Activated CD8-positive, alpha-beta memory T cell treated with anti-CD3 and anti-CD28 coated beads, Interleukin-2, amount 10 ng/mL, durations not matched to agents 7 days and 5 days (primary cell): ENCODE data around the gene SGK2. TPM values are rescaled to one million over a fixed set of nuclear protein-coding genes. Genes with fewer than 3 reads are reported as not detected.

ENCODE experiments used
- ATAC-seq: fragments of 150-1000 bp; cut with Tn5 transposase; one replicate; pipeline ENCODE4 v1.10.0; 2021; ENCODE audit warnings: moderate library complexity
- CTCF ChIA-PET: fragments of 350-600 bp; sonication (Branson Sonifier 250); formaldehyde crosslinking; loops from one replicate; lab custom pipeline; 2021; ENCODE audit warnings: antibody characterized with exemption; lab: Charles Lee
- DNase-seq: peaks from one replicate; pipeline ENCODE4 v3.0.0-alpha.2; 2020
- H3K27ac Mint-ChIP-seq: one replicate; pipeline ENCODE4 v1.8.0; 2021; ENCODE audit warnings: mild to moderate bottlenecking, mixed read lengths
- H3K27me3 Mint-ChIP-seq: one replicate; pipeline ENCODE4 v1.8.0; 2021; ENCODE audit warnings: mixed read lengths
- H3K36me3 Mint-ChIP-seq: one replicate; pipeline ENCODE4 v1.8.0; 2021; ENCODE audit warnings: mild to moderate bottlenecking, mixed read lengths
- H3K4me1 Mint-ChIP-seq: one replicate; pipeline ENCODE4 v1.8.0; 2021; ENCODE audit warnings: mixed read lengths
- H3K4me3 Mint-ChIP-seq: one replicate; pipeline ENCODE4 v1.8.0; 2021; ENCODE audit warnings: mild to moderate bottlenecking, moderate library complexity, mixed read lengths
- H3K9me3 Mint-ChIP-seq: one replicate; pipeline ENCODE4 v1.8.0; 2022; ENCODE audit warnings: low read depth, mixed read lengths
- total RNA-seq, 2 experiments: library from RNA; stranded (reverse); gene quantifications; one replicate each; pipeline ENCODE4 v1.2.3, GENCODE V29; 2021

SGK2 gene
- total RNA-seq, result under 1 TPM in 1 of 2 experiments, not detected in 1; 0.26 TPM

DNA sequence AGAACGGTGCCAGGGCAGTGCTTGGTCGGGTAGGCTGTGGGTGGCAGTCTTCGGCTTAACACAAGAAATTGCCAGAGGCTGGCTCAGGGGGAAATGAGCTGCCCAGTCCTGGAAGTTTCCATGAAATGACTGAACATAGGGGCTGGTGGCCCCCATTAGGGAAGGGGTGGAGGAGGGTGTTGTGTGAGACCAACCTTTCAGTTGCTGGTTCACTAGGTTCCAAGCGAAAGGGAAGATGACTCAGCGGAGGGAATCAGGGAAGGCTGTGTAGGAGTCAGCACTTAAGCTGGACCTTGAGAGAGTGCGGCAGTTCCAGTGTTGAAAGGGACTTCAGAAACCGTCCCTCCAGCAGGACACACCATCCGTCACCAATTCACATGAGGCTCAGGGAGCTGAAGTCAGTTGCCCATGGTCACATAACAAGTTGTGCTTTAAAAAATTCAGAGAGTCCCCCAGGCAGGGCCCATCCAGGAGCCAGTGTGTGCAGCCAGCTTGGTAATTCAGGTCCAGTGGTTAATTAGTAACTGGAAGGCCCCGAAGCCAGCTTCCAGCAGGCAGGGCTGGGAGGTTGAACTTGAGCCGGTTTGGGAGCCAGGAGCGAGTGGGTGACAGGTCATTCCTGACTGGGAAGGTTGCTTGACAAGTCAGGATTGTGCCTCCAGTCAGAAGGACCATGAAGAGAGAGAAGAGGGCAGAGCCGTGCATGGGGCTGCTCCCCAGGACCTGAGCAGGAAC lies at the start of gene SGK2:
TSS of gene SGK2 (plus strand) at position 616 of the 735 bp plus-strand sequence. CDS start 7,469 bp downstream, outside the sequence.
- no peak within 1 kb of the TSS for H3K27ac Mint-ChIP-seq
- CTCF ChIA-PET, result interaction anchor here (1.1 kb wide), 1 partner anchor 20 kb away, joined by 4 read pairs; no protein-coding TSS in a partner anchor
- H3K9me3 Mint-ChIP-seq, result no peaks in the 10 kb centered on the region
- H3K4me3 Mint-ChIP-seq, result no peak within 1 kb of the TSS
- H3K27me3 Mint-ChIP-seq, result no peaks in the 10 kb centered on the region
- no peaks in the 10 kb centered on the region for H3K4me1 Mint-ChIP-seq
- DNase-seq (no peak), ATAC-seq (no peak)
- H3K36me3 Mint-ChIP-seq, result no peaks in the 10 kb centered on the region

DNA sequence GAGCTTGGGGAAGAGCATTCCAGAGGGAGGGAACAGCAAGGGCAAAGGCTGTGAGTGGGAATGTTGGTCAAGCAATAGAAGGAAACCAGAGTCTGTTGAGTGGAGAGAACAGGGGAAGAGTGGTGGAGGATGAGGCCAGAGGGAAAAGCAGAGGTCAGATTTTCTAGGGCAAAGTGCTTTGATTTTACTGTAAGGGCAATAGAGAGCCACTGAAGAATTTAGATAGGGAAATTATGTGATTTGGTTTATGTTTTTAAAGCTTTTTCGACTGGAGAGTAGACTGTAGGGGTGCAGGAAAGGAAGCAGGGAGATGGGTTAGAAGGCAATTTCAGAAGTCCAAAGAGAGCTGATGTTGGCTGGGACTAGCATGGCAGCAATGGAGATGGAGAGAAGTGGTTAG lies 46.9 kb upstream of the SGK2 start:
- CTCF ChIA-PET, result interaction anchor here (0.9 kb wide), 1 partner anchor 26 kb away, joined by 3 read pairs; no protein-coding TSS in a partner anchor
- Mint-ChIP-seq H3K9me3 (no peaks in the 10 kb centered on the region), H3K4me1 (peaks cover 10% of the 10 kb centered on the region), H3K4me3 (no peak overlapping the region), H3K27me3 (peaks cover 20% of the 10 kb centered on the region), H3K27ac (no peak overlapping the region), H3K36me3 (no peaks in the 10 kb centered on the region)
- ATAC-seq, result no peak
- no peak for DNase-seq

DNA sequence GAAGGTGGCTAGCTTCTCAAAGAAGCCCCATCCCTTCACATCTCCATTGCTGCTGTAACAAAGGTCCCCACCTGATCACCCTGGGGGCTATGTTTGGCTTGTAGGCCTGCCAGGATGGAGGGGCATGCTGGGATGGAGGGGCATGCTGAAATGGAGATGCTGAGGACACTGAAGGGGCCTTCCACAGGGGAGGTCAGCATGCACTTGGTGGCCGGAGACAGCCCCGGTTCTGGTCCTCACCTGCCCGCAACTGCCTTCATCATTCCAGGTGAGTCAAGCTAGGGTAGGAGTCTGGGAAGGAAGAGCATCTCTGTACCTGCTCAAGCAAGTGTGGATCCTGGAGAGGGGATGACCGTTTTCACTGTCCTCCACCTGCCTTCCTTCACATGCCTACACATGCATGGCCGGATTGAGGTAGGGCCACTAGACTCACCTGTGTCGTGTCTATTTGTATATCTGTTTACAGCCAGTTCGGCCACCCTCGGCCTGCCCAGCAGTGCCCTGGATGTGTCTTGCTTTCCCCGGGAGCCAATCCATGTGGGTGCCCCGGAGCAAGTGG lies 45.4 kb upstream of the SGK2 start:
- no peak for DNase-seq
- Mint-ChIP-seq H3K9me3 (no peaks in the 10 kb centered on the region), H3K36me3 (no peaks in the 10 kb centered on the region), H3K27me3 (peaks cover 11% of the 10 kb centered on the region), H3K4me3 (peak overlapping the region; percentile 89), H3K27ac (peak overlapping the region; percentile 27), H3K4me1 (peaks cover 8% of the 10 kb centered on the region)
- ATAC-seq, result no peak
- CTCF ChIA-PET, result no interaction called here

DNA sequence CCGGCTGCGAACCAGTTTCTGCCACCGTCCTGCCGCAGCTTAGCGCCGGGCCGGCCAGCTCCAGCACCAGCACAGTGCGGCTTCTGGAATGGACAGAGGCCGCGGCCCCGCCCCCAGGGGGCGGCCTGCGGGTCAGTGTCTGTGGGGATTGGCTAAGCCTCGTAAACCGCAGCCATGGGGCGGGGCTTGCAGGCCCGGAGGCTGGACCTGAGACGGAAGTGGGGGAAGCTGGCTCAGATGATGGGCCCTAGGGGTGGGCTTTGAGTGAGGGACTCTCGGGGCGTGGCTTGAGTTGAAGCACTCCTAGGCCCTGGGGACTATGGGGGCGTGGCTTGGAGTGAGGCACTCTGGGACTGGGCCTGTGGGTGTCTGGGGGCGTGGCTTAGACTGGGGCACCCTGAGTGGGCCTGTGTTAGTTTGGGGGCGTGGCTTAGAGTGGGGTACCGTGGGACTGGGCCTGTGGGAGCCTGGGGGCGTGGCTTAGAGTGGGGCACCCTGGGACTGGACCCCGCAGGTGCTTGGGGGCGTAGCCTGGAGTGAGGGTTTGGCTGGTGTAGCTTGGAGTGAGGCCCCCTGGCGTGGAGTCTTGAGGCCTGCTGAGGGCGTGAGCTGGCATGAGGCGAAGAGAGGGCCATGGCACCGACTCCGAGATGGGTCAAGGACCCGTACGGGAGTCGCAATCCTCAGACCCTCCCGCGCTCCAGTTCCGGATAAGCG lies 44.7 kb upstream of the SGK2 start:
- DNase-seq (peak; percentile 98), ATAC-seq (peak; percentile 89)
- peak overlapping the region; percentile 89 for H3K4me3 Mint-ChIP-seq
- CTCF ChIA-PET, result interaction anchor here (0.7 to 1.6 kb wide), 4 partner anchors 26 to 179 kb away, joined by 3 to 4 read pairs (median 3); no protein-coding TSS in a partner anchor
- H3K9me3 Mint-ChIP-seq, result no peaks in the 10 kb centered on the region
- H3K36me3 Mint-ChIP-seq, result no peaks in the 10 kb centered on the region
- peak overlapping the region; percentile 85 for H3K27ac Mint-ChIP-seq
- H3K27me3 Mint-ChIP-seq, result peaks cover 4% of the 10 kb centered on the region
- H3K4me1 Mint-ChIP-seq, result peaks cover 5% of the 10 kb centered on the region

DNA sequence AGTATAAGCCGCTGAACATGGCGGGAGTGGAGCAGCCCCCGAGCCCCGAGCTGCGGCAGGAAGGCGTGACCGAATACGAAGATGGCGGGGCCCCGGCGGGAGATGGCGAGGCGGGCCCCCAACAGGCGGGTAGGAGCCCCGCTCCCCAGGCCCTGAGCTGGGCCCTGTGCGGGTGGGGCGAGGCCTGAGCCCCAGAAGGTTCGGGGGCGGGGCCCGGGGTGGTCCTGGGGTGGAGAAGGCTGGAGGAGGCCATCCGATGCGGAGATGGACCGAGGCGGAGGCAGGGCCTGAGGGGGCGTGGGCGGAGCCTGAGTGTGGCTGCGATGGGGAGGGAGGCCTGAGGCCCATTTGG lies 44.2 kb upstream of the SGK2 start:
- Mint-ChIP-seq H3K27me3 (peaks cover under 1% of the 10 kb centered on the region), H3K27ac (peak overlapping the region; percentile 85), H3K9me3 (no peaks in the 10 kb centered on the region), H3K36me3 (no peaks in the 10 kb centered on the region), H3K4me3 (peak overlapping the region; percentile 89), H3K4me1 (peaks cover 5% of the 10 kb centered on the region)
- CTCF ChIA-PET, result interaction anchor here (0.7 to 1.6 kb wide), 5 partner anchors 26 to 179 kb away, joined by 3 to 4 read pairs (median 3); no protein-coding TSS in a partner anchor
- ATAC-seq (peak; percentile 32), DNase-seq (no peak)

DNA sequence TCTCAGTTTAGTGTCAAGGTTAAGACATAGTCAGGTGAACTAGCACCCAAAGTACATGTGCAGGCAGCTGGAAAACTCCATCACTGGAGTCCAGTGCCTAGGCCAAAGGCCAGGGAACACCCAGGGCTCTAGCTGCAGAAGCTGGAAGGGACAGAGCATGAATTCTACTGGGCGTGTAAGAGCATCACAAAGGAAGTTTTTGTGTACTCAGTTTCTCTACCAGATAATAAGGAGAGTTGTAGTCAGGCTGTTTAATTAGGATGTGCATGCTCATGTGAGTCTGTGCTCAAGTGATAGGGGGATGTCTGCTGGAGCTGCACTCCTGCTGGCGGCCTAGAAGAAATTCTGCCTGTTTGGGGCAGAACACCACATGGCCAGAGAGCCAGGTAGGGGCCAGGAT lies 43.2 kb upstream of the SGK2 start:
- peaks cover 4% of the 10 kb centered on the region for H3K36me3 Mint-ChIP-seq
- DNase-seq (no peak), ATAC-seq (no peak)
- CTCF ChIA-PET, result interaction anchor here (0.8 to 1.6 kb wide), 4 partner anchors 23 to 178 kb away, joined by 3 to 4 read pairs (median 3); no protein-coding TSS in a partner anchor
- H3K9me3 Mint-ChIP-seq, result no peaks in the 10 kb centered on the region
- peaks cover 5% of the 10 kb centered on the region for H3K4me1 Mint-ChIP-seq
- H3K27me3 Mint-ChIP-seq, result peaks cover 4% of the 10 kb centered on the region
- peak overlapping the region; percentile 89 for H3K4me3 Mint-ChIP-seq
- no peak overlapping the region for H3K27ac Mint-ChIP-seq

DNA sequence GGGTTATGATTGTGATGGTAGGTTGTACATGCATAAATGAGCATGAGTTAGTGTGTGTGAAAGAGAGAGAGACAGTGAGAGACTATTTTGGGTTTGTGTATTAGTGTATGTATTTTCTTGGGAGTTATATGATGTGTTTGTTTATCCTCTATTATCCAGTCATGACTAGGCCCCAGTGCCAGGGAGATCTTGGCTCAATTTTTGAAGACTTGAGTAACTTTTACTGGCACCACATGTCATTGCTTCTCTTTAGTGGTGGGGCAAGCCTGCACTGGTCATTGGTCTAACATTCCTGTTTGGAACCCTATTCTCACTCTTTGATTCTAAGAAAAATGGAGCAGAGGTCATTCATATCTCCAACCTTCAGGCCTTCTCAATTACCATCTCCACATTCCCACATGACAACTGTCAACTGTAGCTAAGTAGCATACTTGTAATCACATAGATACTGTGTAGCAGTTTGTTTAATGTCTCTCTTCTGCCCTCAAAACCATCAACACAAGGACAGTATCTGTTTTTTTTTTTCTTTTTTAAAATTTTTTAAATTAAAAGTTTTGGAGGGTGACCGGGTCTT lies 42.5 kb upstream of the SGK2 start:
- no peak for ATAC-seq
- no peak overlapping the region for H3K27ac Mint-ChIP-seq
- H3K36me3 Mint-ChIP-seq, result peaks cover 4% of the 10 kb centered on the region
- DNase-seq, result no peak
- peaks cover 5% of the 10 kb centered on the region for H3K4me1 Mint-ChIP-seq
- H3K4me3 Mint-ChIP-seq, result no peak overlapping the region
- CTCF ChIA-PET, result no interaction called here
- H3K9me3 Mint-ChIP-seq, result no peaks in the 10 kb centered on the region
- H3K27me3 Mint-ChIP-seq, result peaks cover 5% of the 10 kb centered on the region

DNA sequence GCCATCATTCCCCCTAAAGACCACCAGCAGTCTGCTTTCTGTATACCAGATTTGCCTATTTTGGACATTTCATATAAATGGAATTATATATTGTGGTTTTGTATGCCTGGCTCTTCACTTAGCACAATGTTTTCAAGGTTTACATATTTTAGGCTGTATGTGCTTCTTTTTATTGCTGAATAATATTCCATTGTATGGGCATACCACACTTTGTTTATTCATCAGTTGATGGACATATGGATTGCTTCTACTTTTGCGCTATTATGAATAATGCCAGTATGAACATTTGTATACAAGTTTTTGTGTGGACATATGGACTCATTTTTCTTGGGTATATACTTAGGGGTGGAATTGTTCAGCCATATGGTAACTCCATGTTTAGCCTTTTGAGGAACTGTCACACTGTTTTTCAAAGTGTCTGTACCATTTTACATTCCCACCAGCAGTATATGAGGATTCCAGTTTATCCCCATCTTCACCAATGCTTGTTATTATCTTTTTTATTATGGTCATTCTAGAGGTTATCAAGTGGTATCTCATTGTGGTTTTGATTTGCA lies 38.7 kb upstream of the SGK2 start:
- ATAC-seq, result no peak
- Mint-ChIP-seq H3K9me3 (no peaks in the 10 kb centered on the region), H3K27ac (no peak overlapping the region), H3K4me3 (no peak overlapping the region), H3K36me3 (peaks cover 4% of the 10 kb centered on the region), H3K27me3 (peaks cover 6% of the 10 kb centered on the region), H3K4me1 (peaks cover 5% of the 10 kb centered on the region)
- no peak for DNase-seq
- CTCF ChIA-PET, result no interaction called here

DNA sequence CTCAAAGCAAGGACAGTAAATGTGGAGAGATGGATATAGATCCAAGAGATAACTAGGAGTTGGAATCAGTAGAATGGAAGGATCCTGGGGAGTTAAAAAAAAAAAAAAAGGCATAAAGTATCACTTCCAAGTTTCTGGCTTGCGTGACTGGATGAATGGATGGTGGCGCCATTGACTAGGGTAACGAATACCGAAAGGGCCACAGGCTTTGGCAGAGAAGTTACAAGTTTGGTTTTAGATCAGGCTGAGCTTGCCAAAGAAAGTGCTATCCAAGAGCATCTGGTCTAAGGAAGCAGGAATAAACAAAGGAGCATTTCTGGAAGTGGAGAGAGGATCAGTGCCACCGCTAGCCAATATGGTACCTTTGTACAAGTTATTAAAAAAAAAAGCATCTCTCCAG lies 33.8 kb upstream of the SGK2 start:
- H3K4me3 Mint-ChIP-seq, result no peak overlapping the region
- peaks cover 6% of the 10 kb centered on the region for H3K27me3 Mint-ChIP-seq
- peaks cover under 1% of the 10 kb centered on the region for H3K36me3 Mint-ChIP-seq
- no peak overlapping the region for H3K27ac Mint-ChIP-seq
- CTCF ChIA-PET, result no interaction called here
- no peaks in the 10 kb centered on the region for H3K9me3 Mint-ChIP-seq
- H3K4me1 Mint-ChIP-seq, result no peaks in the 10 kb centered on the region
- no peak for DNase-seq
- ATAC-seq, result no peak

DNA sequence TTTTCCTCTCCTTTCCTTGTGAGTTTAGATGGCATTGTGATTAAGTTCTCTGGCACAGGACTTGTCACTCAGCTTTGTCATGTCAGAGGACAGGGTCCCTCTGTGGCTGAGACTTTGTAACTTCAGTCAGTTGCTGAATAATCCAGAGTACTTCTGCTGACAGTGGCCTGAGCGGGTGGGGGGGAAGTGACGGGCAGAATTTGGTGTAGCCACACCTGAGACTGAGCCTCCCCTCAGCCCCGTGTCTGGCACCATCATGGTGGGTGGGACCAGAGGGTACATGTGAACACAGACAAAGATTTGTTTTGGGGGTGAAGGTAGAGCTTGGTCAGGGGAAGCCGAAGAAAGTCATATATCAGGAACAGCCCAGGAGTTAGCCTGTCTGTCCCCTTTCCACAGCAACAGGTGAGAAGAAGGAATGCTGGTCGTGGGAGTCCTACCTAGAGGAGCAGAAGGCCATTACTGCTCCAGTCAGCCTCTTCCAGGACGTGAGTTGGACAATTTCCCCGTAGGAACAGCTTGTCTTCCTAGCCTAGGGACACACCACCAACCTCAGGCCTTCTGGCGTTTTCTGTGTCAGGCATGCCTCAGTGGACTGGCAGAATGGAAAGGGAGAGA lies 30.5 kb upstream of the SGK2 start:
- H3K4me1 Mint-ChIP-seq, result no peaks in the 10 kb centered on the region
- H3K9me3 Mint-ChIP-seq, result no peaks in the 10 kb centered on the region
- CTCF ChIA-PET, result interaction anchor here (2.1 kb wide), 1 partner anchor 10 kb away, joined by 11 read pairs; no protein-coding TSS in a partner anchor
- DNase-seq (no peak), ATAC-seq (no peak)
- H3K27ac Mint-ChIP-seq, result no peak overlapping the region
- H3K4me3 Mint-ChIP-seq, result no peak overlapping the region
- no peaks in the 10 kb centered on the region for H3K27me3 Mint-ChIP-seq
- no peaks in the 10 kb centered on the region for H3K36me3 Mint-ChIP-seq

DNA sequence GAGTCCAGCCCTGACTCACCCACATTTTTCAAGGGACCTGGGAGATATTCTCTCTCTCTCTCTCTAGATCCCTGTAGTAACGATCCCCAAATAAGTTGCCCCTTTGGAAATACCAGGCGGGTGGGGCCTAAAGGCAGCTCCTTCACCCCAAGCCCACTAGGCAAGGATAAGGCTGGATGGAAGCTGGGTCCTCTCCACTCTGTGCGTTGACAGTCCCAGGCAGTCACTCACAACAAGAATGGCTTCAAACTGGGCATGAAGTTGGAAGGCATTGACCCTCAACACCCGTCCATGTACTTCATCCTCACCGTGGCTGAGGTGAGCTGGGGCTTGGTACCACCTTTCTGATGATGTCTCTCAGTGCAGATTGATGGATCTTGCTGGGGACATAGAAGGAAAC lies 29.8 kb upstream of the SGK2 start:
- no peaks in the 10 kb centered on the region for H3K4me1 Mint-ChIP-seq
- no peaks in the 10 kb centered on the region for H3K27me3 Mint-ChIP-seq
- no peak overlapping the region for H3K27ac Mint-ChIP-seq
- DNase-seq (no peak), ATAC-seq (no peak)
- H3K9me3 Mint-ChIP-seq, result no peaks in the 10 kb centered on the region
- H3K36me3 Mint-ChIP-seq, result no peaks in the 10 kb centered on the region
- H3K4me3 Mint-ChIP-seq, result no peak overlapping the region
- CTCF ChIA-PET, result interaction anchor here (2.1 kb wide), 1 partner anchor 9 kb away, joined by 11 read pairs; no protein-coding TSS in a partner anchor

DNA sequence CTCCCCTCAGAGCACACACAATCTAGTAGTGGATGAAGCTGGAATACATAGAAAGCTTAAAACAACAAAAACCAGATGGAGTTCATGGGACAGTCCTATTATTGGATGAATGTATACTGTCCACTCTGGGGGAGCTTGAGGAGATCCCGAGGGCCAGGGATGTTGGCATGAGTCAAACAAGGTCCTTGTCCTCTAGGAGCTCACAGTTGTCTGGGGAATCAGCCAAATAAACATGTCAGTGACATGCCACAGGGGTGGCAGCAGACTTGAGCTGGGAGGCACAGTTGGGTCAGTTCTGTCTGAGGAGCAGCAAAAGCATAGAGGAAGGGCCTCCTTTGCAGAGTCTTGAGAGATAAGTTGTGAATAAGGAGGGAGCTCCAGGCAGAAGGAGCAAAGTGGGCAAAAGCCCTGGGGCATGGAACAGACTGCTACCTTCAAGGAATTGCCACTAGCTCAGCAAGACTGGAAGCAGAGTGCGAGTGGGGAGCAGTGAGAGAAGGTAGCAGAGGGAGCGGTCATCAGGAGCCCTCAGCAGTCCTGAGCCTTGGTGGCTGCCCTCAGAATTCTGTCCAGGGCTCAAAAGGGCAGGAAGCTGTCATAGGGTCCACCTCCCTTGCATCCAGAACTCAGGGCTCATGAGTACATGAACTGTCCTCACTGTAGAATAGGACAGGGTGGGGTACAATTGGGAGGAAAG lies 29.2 kb upstream of the SGK2 start:
- CTCF ChIA-PET, result interaction anchor here (2.1 kb wide), 1 partner anchor 8 kb away, joined by 11 read pairs; no protein-coding TSS in a partner anchor

More for the DNA sequence above, 29.2 kb upstream of the SGK2 start:
- Mint-ChIP-seq H3K27ac (no peak overlapping the region), H3K36me3 (no peaks in the 10 kb centered on the region), H3K27me3 (no peaks in the 10 kb centered on the region), H3K4me3 (no peak overlapping the region), H3K9me3 (no peaks in the 10 kb centered on the region), H3K4me1 (no peaks in the 10 kb centered on the region)
- no peak for DNase-seq
- no peak for ATAC-seq
